HCT116 (cell line): ENCODE data around the gene VSIG4. TPM values are rescaled to one million over a fixed set of nuclear protein-coding genes. Genes with fewer than 3 reads are reported as not detected.

Experiments
- ATAC-seq: fragments of 200-7000 bp; cut with Tn5 transposase; 2 replicates; pipeline ENCODE4 v1.9.1; 2020; ENCODE audit warnings: mild to moderate bottlenecking, moderate library complexity
- BruUV-seq: library from RNA; stranded (reverse); fragments of 400-500 nt; replicated peaks from 2 replicates; lab custom pipeline; 2021; lab: Mats Ljungman, UMichigan
- CTCF ChIA-PET: fragments of 300-600 bp; sonication (Branson Sonifier 250); formaldehyde crosslinking; loops from one replicate; lab custom pipeline; 2021; ENCODE audit warnings: antibody characterized with exemption; lab: Charles Lee
- POLR2A ChIA-PET: fragments of 300-600, 350-600 bp; sonication (Branson Sonifier 250); formaldehyde crosslinking; loops from one replicate; lab custom pipeline; 2021; ENCODE audit warnings: antibody characterized with exemption; lab: Charles Lee
- RAD21 ChIA-PET, 2 experiments: fragments of 300-600 bp; sonication (Branson Sonifier 250); formaldehyde crosslinking; loops; one replicate each; lab custom pipeline; 2023; ENCODE audit warnings: low total read pairs in 2 of 2; ENCODE audit not compliant: uncharacterized antibody in 2 of 2, unreplicated experiment in 2 of 2, low non-redundant PET in 1 of 2; lab: Charles Lee
- DNase-seq: peaks from one replicate; pipeline ENCODE4 v3.0.0-alpha.2; 2010; ENCODE audit warnings: low read depth, low spot score
- H2AFZ ChIP-seq: fragments of 200-600 bp; shearing (Covaris generic), sonication (generic); 2 replicates; pipeline ENCODE4 v1.6.1; 2017; ENCODE audit warnings: low read depth, mixed run types, mixed read lengths, antibody characterized with exemption, low read length; ENCODE audit not compliant: poor library complexity, severe bottlenecking
- H3K27ac ChIP-seq: 2 replicates; pipeline ENCODE4 v1.5.1; 2012; ENCODE audit warnings: low read depth, low read length
- H3K27me3 ChIP-seq: fragments of 200-600 bp; sonication (generic); 2 replicates; pipeline ENCODE4 v1.6.1; 2016; ENCODE audit warnings: mixed run types, low read length, mixed read lengths; ENCODE audit not compliant: insufficient read depth
- H3K36me3 ChIP-seq, 2 experiments: fragments of 200-500 bp in 1 of 2; fragments of 200-600 bp in 1 of 2; sonication (Bioruptor generic) in 1 of 2; sonication (generic) in 1 of 2; 2 replicates each; pipeline versions ENCODE4 v1.5.1 to v1.6.1; 2014 to 2016; ENCODE audit warnings: low read length in 2 of 2, inconsistent platforms in 1 of 2, mixed read lengths in 1 of 2, mixed run types in 1 of 2; ENCODE audit not compliant: insufficient read depth in 2 of 2, control insufficient read depth in 1 of 2
- H3K4me1 ChIP-seq, 2 experiments: fragments of 200-600 bp in 1 of 2; sonication (generic) in 1 of 2; 2 replicates each; pipeline versions ENCODE4 v1.5.1 to v1.6.1; 2012 to 2017; ENCODE audit warnings: low read length in 2 of 2, inconsistent platforms in 1 of 2, mild to moderate bottlenecking in 1 of 2, mixed read lengths in 1 of 2, mixed run types in 1 of 2, moderate library complexity in 1 of 2; ENCODE audit not compliant: insufficient read depth in 2 of 2, control insufficient read depth in 1 of 2
- H3K4me2 ChIP-seq: fragments of 200-600 bp; sonication (generic); 2 replicates; pipeline ENCODE4 v1.6.1; 2017; ENCODE audit warnings: mixed run types, low read length, mixed read lengths
- H3K4me3 ChIP-seq, 2 experiments: fragments of 200-600 bp in 1 of 2; sonication (generic) in 1 of 2; replicated peaks in 1 of 2; 2 replicates each; pipeline ENCODE4 v1.5.1; 2011 to 2016; ENCODE audit warnings: low read length in 2 of 2, control low read depth in 1 of 2, low read depth in 1 of 2, mild to moderate bottlenecking in 1 of 2, mixed read lengths in 1 of 2, mixed run types in 1 of 2
- H3K79me2 ChIP-seq: fragments of 200-600 bp; sonication (generic); 2 replicates; pipeline ENCODE4 v1.6.1; 2017; ENCODE audit warnings: mild to moderate bottlenecking, mixed run types, low read length, moderate library complexity, mixed read lengths; ENCODE audit not compliant: insufficient read depth
- H3K9ac ChIP-seq: fragments of 200-600 bp; sonication (generic); 2 replicates; pipeline ENCODE4 v1.6.1; 2016; ENCODE audit warnings: low read length, mixed read lengths
- H3K9me2 ChIP-seq: fragments of 200-600 bp; sonication (generic), shearing (Covaris generic); 2 replicates; pipeline ENCODE4 v1.6.1; 2017; ENCODE audit warnings: mixed run types, mild to moderate bottlenecking, moderate library complexity; ENCODE audit not compliant: insufficient read depth
- H3K9me3 ChIP-seq, 2 experiments: fragments of 200-500 bp in 1 of 2; fragments of 200-600 bp in 1 of 2; sonication (Bioruptor generic) in 1 of 2; sonication (generic) in 1 of 2; 2 replicates each; pipeline ENCODE4 v1.6.1; 2014 to 2017; ENCODE audit warnings: low read length in 2 of 2, mixed read lengths in 2 of 2, inconsistent platforms in 1 of 2, low read depth in 1 of 2, mild to moderate bottlenecking in 1 of 2, mixed run types in 1 of 2, moderate library complexity in 1 of 2; ENCODE audit not compliant: control insufficient read depth in 1 of 2, insufficient read depth in 1 of 2
- H4K20me1 ChIP-seq: fragments of 200-600 bp; sonication (generic), shearing (Covaris generic); 2 replicates; pipeline ENCODE4 v1.6.1; 2017; ENCODE audit warnings: mixed run types, mild to moderate bottlenecking, moderate library complexity; ENCODE audit not compliant: insufficient read depth
- CTCF ChIP-seq, 3 experiments: fragments of 200-600 bp in 1 of 3; sonication (generic) in 1 of 3; IDR thresholded peaks in 2 of 3; conservative IDR thresholded peaks in 1 of 3; 2 replicates each; pipeline ENCODE4 v1.5.1; 2012 to 2017; ENCODE audit warnings: low read depth in 2 of 3, low read length in 2 of 3, antibody characterized with exemption in 1 of 3, borderline replicate concordance in 1 of 3, control low read depth in 1 of 3, mild to moderate bottlenecking in 1 of 3, mixed read lengths in 1 of 3, mixed run types in 1 of 3, moderate library complexity in 1 of 3; ENCODE audit not compliant: insufficient read depth in 1 of 3
- EGR1 ChIP-seq: IDR thresholded peaks from 2 replicates; pipeline ENCODE4 v1.6.1; 2012; ENCODE audit warnings: low read depth
- EZH2 ChIP-seq: fragments of 200-600 bp; sonication (generic); IDR thresholded peaks from 2 replicates; pipeline ENCODE4 v1.6.1; 2017; ENCODE audit warnings: antibody characterized with exemption, mixed run types
- EZH2phosphoT487 ChIP-seq: fragments of 200-600 bp; IDR thresholded peaks from 2 replicates; pipeline ENCODE4 v1.6.1; 2018; ENCODE audit warnings: antibody characterized with exemption, borderline replicate concordance
- POLR2A ChIP-seq: IDR thresholded peaks from 2 replicates; pipeline ENCODE4 v1.7.0; 2011; ENCODE audit warnings: borderline replicate concordance; ENCODE audit not compliant: insufficient read depth, insufficient read length; ENCODE audit errors: extremely low read depth
- SRF ChIP-seq: IDR thresholded peaks from 2 replicates; pipeline ENCODE4 v1.6.1; 2012; ENCODE audit warnings: low read depth
- ZFX ChIP-seq: fragments of 450-650 bp; IDR thresholded peaks from 2 replicates; pipeline ENCODE4 v1.6.1; 2017
- ZNF274 ChIP-seq: fragments of 200-500 bp; sonication (Bioruptor generic); IDR thresholded peaks from 2 replicates; pipeline ENCODE4 v1.6.1; 2014; ENCODE audit warnings: mild to moderate bottlenecking, low read depth, low read length, inconsistent platforms
- intact Hi-C: fragments of 100-400 bp; cut with micrococcal nuclease; formaldehyde crosslinking; loops from 2 replicates; pipeline ENCODE4 v1.10.0; 2022
- total RNA-seq: library from RNA; stranded (reverse); gene quantifications from one replicate; pipeline ENCODE4 v1.2.1, GENCODE V29; 2021; ENCODE audit not compliant: unreplicated experiment

VSIG4 gene
- total RNA-seq, 1 experiment from 2014 or later = 0.59 TPM

- no peaks in the 10 kb centered on the region for H3K4me1 ChIP-seq
- DNase-seq (no peak), ATAC-seq (no peak)
- BruUV-seq = no TSS peak
- no peak overlapping the region for H3K4me3 ChIP-seq
- H3K9ac ChIP-seq = no peak overlapping the region
- H3K4me2 ChIP-seq = no peak overlapping the region
- H3K27ac ChIP-seq = no peak overlapping the region
- intact Hi-C loops = no loop called here
- no peaks in the 10 kb centered on the region for H3K27me3 ChIP-seq
- no peaks in the 10 kb centered on the region for H3K36me3 ChIP-seq
- no peaks in the 10 kb centered on the region for H3K9me3 ChIP-seq
- H2AFZ ChIP-seq = no peak overlapping the region
- ChIA-PET POLR2A (no interaction called here), RAD21 (no interaction called here), CTCF (no interaction called here)
- H4K20me1 ChIP-seq = no peaks in the 10 kb centered on the region
- H3K79me2 ChIP-seq = no peaks in the 10 kb centered on the region
- TF ChIP-seq POLR2A (no peak), CTCF (IDR thresholded peaks at IDR 0.05 in 2 of 3, conservative IDR thresholded peaks at IDR 0.05 in 1 of 3; ENCODE audit: borderline replicate concordance in 1 of 3, insufficient read depth in 1 of 3, low read depth in 2 of 3, low read length in 2 of 3) (no peak), ZNF274 (no peak), SRF (no peak), EGR1 (no peak), EZH2 (no peak), ZFX (no peak), EZH2phosphoT487 (no peak)
- no peaks in the 10 kb centered on the region for H3K9me2 ChIP-seq
Observed at GRCh38 chrX:65997978-65998717, 41.7 kb downstream of the VSIG4 start.
